GM19035 (cell line): Measurements from ENCODE around the gene MRPL21.
"Not testable (repeated sequence)": the region's sequence is repeated elsewhere in the genome, so short reads cannot be mapped to it uniquely, and the experiment has no call there.

Experiments
- ATAC-seq: cut with Tn5 transposase; IDR thresholded peaks from one replicate; pipeline ENCODE4 v1.9.1; 2021; ENCODE audit not compliant: unreplicated experiment

Gene MRPL21

GRCh38 chr11:68870470-68870869, 33.2 kb downstream of the MRPL21 start:
- no peak for ATAC-seq

GRCh38 chr11:68868221-68868835, 35.3 kb downstream of the MRPL21 start:
- ATAC-seq, result no peak

GRCh38 chr11:68867066-68867465, 36.6 kb downstream of the MRPL21 start:
- no peak for ATAC-seq

GRCh38 chr11:68865241-68865640, 38.4 kb downstream of the MRPL21 start:
- ATAC-seq, result no peak

- ATAC-seq, result no peak
Measured at GRCh38 chr11:68863553-68864265, 39.9 kb downstream of the MRPL21 start.

GRCh38 chr11:68862421-68862820, 41.2 kb downstream of the MRPL21 start:
- ATAC-seq, result no peak

- ATAC-seq, result no peak
Measured at GRCh38 chr11:68859123-68859522, 44.5 kb downstream of the MRPL21 start.

- no peak for ATAC-seq
Measured at GRCh38 chr11:68857037-68857586, 46.5 kb downstream of the MRPL21 start.

- ATAC-seq, result not testable (repeated sequence)
Measured at GRCh38 chr11:68856425-68857030, 47.1 kb downstream of the MRPL21 start.

GRCh38 chr11:68855205-68855981, 48.2 kb downstream of the MRPL21 start:
- no peak for ATAC-seq

- no peak for ATAC-seq
Measured at GRCh38 chr11:68854273-68854958, 49.2 kb downstream of the MRPL21 start.

- ATAC-seq, result no peak
Measured at GRCh38 chr11:68852628-68853027, 51.0 kb downstream of the MRPL21 start.

GRCh38 chr11:68848429-68848828, 55.2 kb downstream of the MRPL21 start:
- ATAC-seq, result no peak

- ATAC-seq, result no peak
Measured at GRCh38 chr11:68847395-68847794, 56.2 kb downstream of the MRPL21 start.

- no peak for ATAC-seq
Measured at GRCh38 chr11:68845351-68846002, 58.2 kb downstream of the MRPL21 start.

- ATAC-seq, result no peak
Measured at GRCh38 chr11:68844801-68845200, 58.8 kb downstream of the MRPL21 start.

- no peak for ATAC-seq
Measured at GRCh38 chr11:68844376-68844775, 59.3 kb downstream of the MRPL21 start.

GRCh38 chr11:68843703-68844312, 59.8 kb downstream of the MRPL21 start:
- peak; percentile 27 for ATAC-seq

GRCh38 chr11:68843052-68843561, 60.5 kb downstream of the MRPL21 start:
- no peak for ATAC-seq
